ENCODE data around the gene MXD3.

MXD3 gene

DNA sequence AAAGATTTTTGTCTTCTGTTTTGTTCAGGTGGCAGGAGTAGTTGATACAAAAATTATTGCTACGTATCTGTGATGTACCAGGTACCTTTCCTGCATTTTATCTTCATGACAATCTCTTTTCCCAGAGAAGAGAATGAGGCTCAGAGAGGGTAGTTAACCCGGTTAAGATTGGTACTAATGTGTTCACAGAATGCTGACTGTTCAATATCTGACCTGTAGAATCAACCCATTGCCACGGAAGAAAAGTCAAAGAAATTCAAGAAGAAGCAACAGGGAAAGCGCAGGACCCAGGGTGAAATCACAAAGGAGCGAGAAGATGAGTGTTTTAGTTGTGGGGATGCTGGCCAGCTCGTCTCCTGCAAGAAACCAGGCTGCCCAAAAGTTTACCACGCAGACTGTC lies 20.0 kb downstream of the MXD3 start:
- TF ChIP-seq, protein P1, sequence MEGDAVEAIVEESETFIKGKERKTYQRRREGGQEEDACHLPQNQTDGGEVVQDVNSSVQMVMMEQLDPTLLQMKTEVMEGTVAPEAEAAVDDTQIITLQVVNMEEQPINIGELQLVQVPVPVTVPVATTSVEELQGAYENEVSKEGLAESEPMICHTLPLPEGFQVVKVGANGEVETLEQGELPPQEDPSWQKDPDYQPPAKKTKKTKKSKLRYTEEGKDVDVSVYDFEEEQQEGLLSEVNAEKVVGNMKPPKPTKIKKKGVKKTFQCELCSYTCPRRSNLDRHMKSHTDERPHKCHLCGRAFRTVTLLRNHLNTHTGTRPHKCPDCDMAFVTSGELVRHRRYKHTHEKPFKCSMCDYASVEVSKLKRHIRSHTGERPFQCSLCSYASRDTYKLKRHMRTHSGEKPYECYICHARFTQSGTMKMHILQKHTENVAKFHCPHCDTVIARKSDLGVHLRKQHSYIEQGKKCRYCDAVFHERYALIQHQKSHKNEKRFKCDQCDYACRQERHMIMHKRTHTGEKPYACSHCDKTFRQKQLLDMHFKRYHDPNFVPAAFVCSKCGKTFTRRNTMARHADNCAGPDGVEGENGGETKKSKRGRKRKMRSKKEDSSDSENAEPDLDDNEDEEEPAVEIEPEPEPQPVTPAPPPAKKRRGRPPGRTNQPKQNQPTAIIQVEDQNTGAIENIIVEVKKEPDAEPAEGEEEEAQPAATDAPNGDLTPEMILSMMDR (IDR thresholded peaks at IDR 0.05; ENCODE audit: insufficient read depth, missing control alignments) = no peak
- DNase-seq (ENCODE audit: insufficient read length, low spot score) = no peak
- no peak for FAIRE-seq

DNA sequence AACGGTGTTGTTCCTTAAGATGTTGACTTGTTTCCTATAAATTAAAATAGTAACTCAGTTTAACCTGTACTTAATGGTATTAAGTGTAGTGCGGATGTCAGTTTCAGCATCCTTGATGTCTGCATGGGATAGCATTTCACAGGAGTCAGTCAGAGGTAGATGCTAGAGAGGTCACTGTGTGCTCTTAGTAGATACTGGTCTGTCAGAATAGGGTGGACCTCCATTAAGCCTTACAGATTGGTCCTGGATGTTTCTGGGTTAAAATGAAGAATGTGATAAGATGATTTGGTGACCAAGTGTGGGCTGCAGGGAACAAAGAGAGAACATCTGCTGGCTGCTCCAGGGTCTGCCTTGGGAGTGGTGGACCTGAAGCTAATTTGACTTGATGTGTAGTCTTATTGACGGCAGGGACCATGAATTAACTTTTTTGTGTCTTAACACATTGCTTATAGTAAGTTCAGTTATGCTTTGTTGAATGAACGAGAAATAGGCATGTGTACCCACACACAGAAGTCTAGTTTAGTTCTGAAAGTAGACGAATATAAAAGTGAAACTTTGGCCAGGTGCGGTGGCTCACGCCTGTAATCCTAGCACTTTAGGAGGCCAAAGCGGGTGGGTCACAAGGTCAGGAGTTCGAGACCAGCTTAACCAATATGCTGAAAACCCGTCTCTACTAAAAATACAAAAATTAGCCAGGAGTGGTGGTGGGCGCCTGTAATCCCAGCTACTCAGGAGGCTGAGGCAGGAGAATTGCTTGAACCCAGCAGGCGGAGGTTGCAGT lies 20.7 kb downstream of the MXD3 start:
- TF ChIP-seq, protein P1 (IDR thresholded peaks at IDR 0.05; ENCODE audit: insufficient read depth, missing control alignments) = no peak
- DNase-seq (ENCODE audit: insufficient read length, low spot score) (no peak), FAIRE-seq (no peak)

DNA sequence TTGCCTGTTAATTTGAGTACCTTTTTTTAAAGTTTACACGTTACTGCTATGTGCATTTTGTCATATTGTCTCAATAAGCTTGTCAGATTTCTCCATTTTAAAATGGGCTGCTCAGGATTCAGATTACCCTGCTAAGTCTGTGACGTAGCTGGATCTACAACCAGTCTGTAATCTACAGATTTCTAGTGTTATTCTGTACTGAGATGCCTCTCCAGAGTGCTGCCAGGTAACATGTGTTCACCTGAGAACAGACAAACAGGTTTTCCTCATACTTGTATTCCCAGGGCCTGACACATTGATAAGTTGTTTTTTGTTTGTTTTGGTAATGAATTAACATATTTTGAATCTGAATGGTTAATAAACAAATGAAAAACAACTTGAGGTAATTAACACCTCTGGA lies 23.5 kb downstream of the MXD3 start:
- no peak for FAIRE-seq
- TF ChIP-seq, protein P1 (IDR thresholded peaks at IDR 0.05; ENCODE audit: insufficient read depth, missing control alignments) = no peak
- no peak for DNase-seq (ENCODE audit: insufficient read length, low spot score)

DNA sequence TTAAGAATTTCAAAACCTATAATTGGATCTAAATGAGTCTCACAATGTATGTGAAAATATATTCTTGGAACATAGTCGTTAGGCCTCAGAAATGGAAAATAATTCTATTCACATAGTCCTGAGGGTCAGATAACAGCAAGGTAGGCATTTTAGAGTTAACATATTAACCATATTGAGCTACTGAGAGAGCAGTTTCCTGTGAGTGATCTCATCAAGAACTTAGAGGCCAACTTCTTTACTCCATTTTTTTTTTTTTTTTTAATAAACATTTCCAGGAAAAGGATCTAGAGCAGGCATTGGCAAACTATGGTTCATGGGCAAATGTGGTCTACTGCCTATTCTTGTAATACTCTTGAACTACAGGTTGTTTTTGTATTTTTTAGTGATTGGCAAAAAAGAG lies 34.8 kb downstream of the MXD3 start:
- TF ChIP-seq, protein P1 (IDR thresholded peaks at IDR 0.05; ENCODE audit: insufficient read depth, missing control alignments) = no peak
- DNase-seq (ENCODE audit: insufficient read length, low spot score) (no peak), FAIRE-seq (no peak)

DNA sequence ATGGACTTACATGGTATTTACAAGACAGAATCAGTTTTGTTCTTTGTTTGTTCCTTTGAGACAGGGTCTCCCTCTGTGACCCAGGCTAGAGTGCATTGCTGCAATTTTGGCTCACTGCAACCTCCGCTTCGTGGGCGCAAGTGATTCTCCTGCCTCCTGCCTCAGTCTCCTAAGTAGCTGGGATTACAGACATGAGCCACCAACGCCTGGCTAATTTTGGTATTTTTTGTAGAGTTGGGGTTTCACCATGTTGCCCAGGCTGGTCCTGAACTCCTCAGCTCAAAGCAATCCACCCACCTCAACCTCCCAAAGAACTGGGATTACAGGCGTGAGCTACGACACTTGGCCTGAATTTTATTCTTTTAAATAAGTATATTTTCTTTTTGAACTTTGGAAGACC lies 35.8 kb downstream of the MXD3 start:
- DNase-seq (ENCODE audit: insufficient read length, low spot score) = no peak
- TF ChIP-seq, protein P1 (IDR thresholded peaks at IDR 0.05; ENCODE audit: insufficient read depth, missing control alignments) = no peak
- no peak for FAIRE-seq

DNA sequence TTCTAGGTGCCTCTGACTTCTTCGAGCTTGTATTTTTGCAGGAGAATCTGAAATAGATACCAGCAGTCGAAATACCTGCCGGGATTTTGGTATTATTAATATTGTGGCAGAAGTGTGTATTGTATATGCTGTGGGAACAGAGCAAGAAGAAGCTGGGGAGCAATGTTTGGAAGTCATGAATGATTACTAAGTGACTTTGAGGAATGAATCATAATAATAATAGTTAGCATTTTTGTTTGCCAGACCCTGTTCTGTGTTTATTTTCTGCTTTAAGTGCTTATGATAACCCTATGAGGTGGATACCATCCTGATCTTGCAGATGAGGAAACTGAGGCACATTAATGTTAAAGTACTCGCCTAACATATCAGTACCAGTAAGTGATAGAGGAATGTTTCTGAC lies 40.6 kb downstream of the MXD3 start:
- no peak for FAIRE-seq

DNA sequence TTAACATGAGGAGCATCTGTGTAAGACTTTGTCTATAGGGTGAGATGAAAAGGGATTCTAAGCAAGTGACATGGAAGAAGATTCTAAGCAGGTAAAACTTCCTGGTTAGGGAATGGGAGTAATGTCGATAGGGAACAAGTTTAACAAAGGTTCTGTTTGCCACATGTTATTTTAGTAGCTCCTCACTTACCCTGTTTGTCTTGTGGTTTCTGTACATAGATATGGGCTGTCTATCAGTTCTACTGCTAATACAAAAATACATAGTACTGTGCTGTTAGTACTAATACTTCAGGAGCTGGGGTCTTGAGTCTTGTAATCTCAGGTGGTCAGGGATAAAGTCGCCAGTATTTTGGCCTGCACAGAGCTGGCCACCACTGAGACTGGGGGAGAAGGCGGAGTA lies 41.0 kb downstream of the MXD3 start:
- DNase-seq (ENCODE audit: insufficient read length, low spot score) (no peak), FAIRE-seq (no peak)
- TF ChIP-seq, protein P1 (IDR thresholded peaks at IDR 0.05; ENCODE audit: insufficient read depth, missing control alignments) = no peak

More for the DNA sequence above, 40.6 kb downstream of the MXD3 start:
- TF ChIP-seq, protein P1 (IDR thresholded peaks at IDR 0.05; ENCODE audit: insufficient read depth, missing control alignments) = no peak
- DNase-seq (ENCODE audit: insufficient read length, low spot score) = no peak
